SJCRH30 (cell line): ENCODE measurements around the gene VAMP7. TPM values are rescaled to one million over a fixed set of nuclear protein-coding genes. Genes with fewer than 3 reads are reported as not detected.
"Not testable (repeated sequence)": the region's sequence is repeated elsewhere in the genome, so short reads cannot be mapped to it uniquely, and the experiment has no call there.

Source experiments
- DNase-seq, 2 experiments: peaks; one replicate each; pipeline ENCODE4 v3.0.0-alpha.2; 2015 to 2020
- H3K27ac ChIP-seq: fragments of 250-450 bp; sonication (Bioruptor Pico); 2 replicates; pipeline ENCODE4 v1.5.1; 2020; ENCODE audit warnings: mild to moderate bottlenecking, moderate library complexity
- H3K27me3 ChIP-seq: fragments of 250-450 bp; sonication (Bioruptor Pico); 2 replicates; pipeline ENCODE4 v1.5.1; 2020; ENCODE audit warnings: mild to moderate bottlenecking, moderate library complexity
- H3K36me3 ChIP-seq: fragments of 250-450 bp; sonication (Bioruptor Pico); 2 replicates; pipeline ENCODE4 v1.5.1; 2020; ENCODE audit warnings: mild to moderate bottlenecking, moderate library complexity
- H3K4me1 ChIP-seq: fragments of 250-450 bp; sonication (Bioruptor Pico); 2 replicates; pipeline ENCODE4 v1.5.1; 2020; ENCODE audit warnings: mild to moderate bottlenecking, moderate library complexity
- H3K4me3 ChIP-seq: fragments of 250-450 bp; sonication (Bioruptor Pico); 2 replicates; pipeline ENCODE4 v1.5.1; 2020; ENCODE audit warnings: mild to moderate bottlenecking, moderate library complexity
- H3K9me3 ChIP-seq: fragments of 250-450 bp; sonication (Bioruptor Pico); replicated peaks from 2 replicates; pipeline ENCODE4 v1.5.1; 2020; ENCODE audit warnings: mild to moderate bottlenecking, moderate library complexity
- total RNA-seq: library from RNA; depleted of rRNA; stranded (reverse); fragments of >200 nt; shearing (Covaris generic); gene quantifications from 2 replicates; pipeline ENCODE4 v1.2.3, GENCODE V29; 2014; rRNA removed

The VAMP7 gene
- 31.6 and 34.4 TPM in 2 replicates for total RNA-seq

- no peaks in the 10 kb centered on the region for H3K27me3 ChIP-seq
- H3K27ac ChIP-seq: peak within 1 kb of the TSS; percentile 48
- H3K4me3 ChIP-seq: peak within 1 kb of the TSS; percentile 94
- no peaks in the 10 kb centered on the region for H3K9me3 ChIP-seq
- peak; percentile 86 to 89 for DNase-seq
- no peaks in the 10 kb centered on the region for H3K36me3 ChIP-seq
- H3K4me1 ChIP-seq: peaks cover 2% of the 10 kb centered on the region; the same call in 1 of the 2 replicates
These were observed at the start of gene VAMP7 for GRCh38 chrX:155881158-155881993. Gene VAMP7, plus strand, starts transcription at chrX:155881345. Its CDS starts 8,122 bp downstream, at chrX:155889467.

GRCh38 chrX:155841232-155841631, 39.9 kb upstream of the VAMP7 start:
- H3K36me3 ChIP-seq: no peaks in the 10 kb centered on the region
- H3K4me3 ChIP-seq: no peak overlapping the region
- H3K27me3 ChIP-seq: no peaks in the 10 kb centered on the region
- no peaks in the 10 kb centered on the region for H3K4me1 ChIP-seq
- H3K9me3 ChIP-seq: no peaks in the 10 kb centered on the region
- DNase-seq: no peak
- H3K27ac ChIP-seq: no peak overlapping the region

- not testable (repeated sequence) for H3K9me3 ChIP-seq, H3K4me1 ChIP-seq, H3K27me3 ChIP-seq, H3K27ac ChIP-seq, DNase-seq, H3K4me3 ChIP-seq, H3K36me3 ChIP-seq
These were observed 29.4 kb upstream of the VAMP7 start for GRCh38 chrX:155851786-155852185.

- Histone ChIP-seq H3K27me3 (no peaks in the 10 kb centered on the region), H3K36me3 (no peaks in the 10 kb centered on the region), H3K27ac (no peak overlapping the region), H3K4me1 (no peaks in the 10 kb centered on the region), H3K4me3 (no peak overlapping the region), H3K9me3 (no peaks in the 10 kb centered on the region)
- DNase-seq: peak; percentile 31 to 52
These were observed 23.6 kb upstream of the VAMP7 start for GRCh38 chrX:155857561-155857960.

- no peak overlapping the region for H3K4me3 ChIP-seq
- no peaks in the 10 kb centered on the region for H3K36me3 ChIP-seq
- DNase-seq: peak in 1 of 2 experiments; percentile 17
- H3K9me3 ChIP-seq: no peaks in the 10 kb centered on the region
- no peaks in the 10 kb centered on the region for H3K4me1 ChIP-seq
- H3K27ac ChIP-seq: no peak overlapping the region
- no peaks in the 10 kb centered on the region for H3K27me3 ChIP-seq
These were observed 16.5 kb upstream of the VAMP7 start for GRCh38 chrX:155864655-155865054.

GRCh38 chrX:155865193-155865592, 16.0 kb upstream of the VAMP7 start:
- Histone ChIP-seq H3K36me3 (no peaks in the 10 kb centered on the region), H3K27ac (no peak overlapping the region), H3K27me3 (no peaks in the 10 kb centered on the region), H3K4me1 (no peaks in the 10 kb centered on the region), H3K4me3 (no peak overlapping the region), H3K9me3 (no peaks in the 10 kb centered on the region)
- no peak for DNase-seq

- H3K36me3 ChIP-seq: no peaks in the 10 kb centered on the region
- no peak overlapping the region for H3K4me3 ChIP-seq
- DNase-seq: no peak
- no peaks in the 10 kb centered on the region for H3K27me3 ChIP-seq
- H3K9me3 ChIP-seq: no peaks in the 10 kb centered on the region
- H3K4me1 ChIP-seq: no peaks in the 10 kb centered on the region
- no peak overlapping the region for H3K27ac ChIP-seq
These were observed 13.3 kb upstream of the VAMP7 start for GRCh38 chrX:155867821-155868220.

- H3K27me3 ChIP-seq: no peaks in the 10 kb centered on the region
- H3K4me1 ChIP-seq: no peaks in the 10 kb centered on the region
- no peak overlapping the region for H3K4me3 ChIP-seq
- no peak for DNase-seq
- H3K27ac ChIP-seq: no peak overlapping the region
- H3K9me3 ChIP-seq: no peaks in the 10 kb centered on the region
- H3K36me3 ChIP-seq: no peaks in the 10 kb centered on the region
These were observed 10.2 kb upstream of the VAMP7 start for GRCh38 chrX:155870958-155871357.

GRCh38 chrX:155871934-155872333, 9.2 kb upstream of the VAMP7 start:
- no peaks in the 10 kb centered on the region for H3K9me3 ChIP-seq
- no peak overlapping the region for H3K4me3 ChIP-seq
- no peaks in the 10 kb centered on the region for H3K36me3 ChIP-seq
- no peaks in the 10 kb centered on the region for H3K4me1 ChIP-seq
- no peak for DNase-seq
- H3K27ac ChIP-seq: no peak overlapping the region
- no peaks in the 10 kb centered on the region for H3K27me3 ChIP-seq

GRCh38 chrX:155873188-155873587, 8.0 kb upstream of the VAMP7 start:
- no peaks in the 10 kb centered on the region for H3K36me3 ChIP-seq
- H3K4me3 ChIP-seq: no peak overlapping the region
- no peaks in the 10 kb centered on the region for H3K4me1 ChIP-seq
- H3K9me3 ChIP-seq: no peaks in the 10 kb centered on the region
- H3K27me3 ChIP-seq: no peaks in the 10 kb centered on the region
- DNase-seq: no peak
- no peak overlapping the region for H3K27ac ChIP-seq

GRCh38 chrX:155874571-155875244, 6.4 kb upstream of the VAMP7 start:
- Histone ChIP-seq H3K4me1 (no peaks in the 10 kb centered on the region), H3K4me3 (peak overlapping the region; percentile 37), H3K9me3 (no peaks in the 10 kb centered on the region), H3K27ac (no peak overlapping the region), H3K27me3 (no peaks in the 10 kb centered on the region), H3K36me3 (no peaks in the 10 kb centered on the region)
- DNase-seq: peak; percentile 42 to 51

- Histone ChIP-seq H3K27ac (no peak overlapping the region), H3K9me3 (no peaks in the 10 kb centered on the region), H3K27me3 (no peaks in the 10 kb centered on the region), H3K36me3 (no peaks in the 10 kb centered on the region), H3K4me3 (no peak overlapping the region), H3K4me1 (no peaks in the 10 kb centered on the region; the same call in 1 of the 2 replicates)
- DNase-seq: no peak
These were observed 4.4 kb upstream of the VAMP7 start for GRCh38 chrX:155876704-155877103.

- H3K4me3 ChIP-seq: no peak overlapping the region
- no peak overlapping the region for H3K27ac ChIP-seq
These were observed 3.9 kb upstream of the VAMP7 start for GRCh38 chrX:155877288-155877687.

GRCh38 chrX:155880586-155881157, 473 bp upstream of the VAMP7 start:
- no peak overlapping the region for H3K27ac ChIP-seq
- no peaks in the 10 kb centered on the region for H3K36me3 ChIP-seq
- H3K9me3 ChIP-seq: no peaks in the 10 kb centered on the region
- no peaks in the 10 kb centered on the region for H3K27me3 ChIP-seq
- DNase-seq: peak in 1 of 2 experiments; percentile 19
- peaks cover 2% of the 10 kb centered on the region; the same call in 1 of the 2 replicates for H3K4me1 ChIP-seq
- peak overlapping the region; percentile 94 for H3K4me3 ChIP-seq

More at GRCh38 chrX:155877288-155877687, 3.9 kb upstream of the VAMP7 start:
- DNase-seq: no peak
- Histone ChIP-seq H3K9me3 (no peaks in the 10 kb centered on the region), H3K4me1 (peaks cover 2% of the 10 kb centered on the region; the same call in 1 of the 2 replicates), H3K27me3 (no peaks in the 10 kb centered on the region), H3K36me3 (no peaks in the 10 kb centered on the region)

- H3K4me3 ChIP-seq: no peak overlapping the region
- H3K27me3 ChIP-seq: no peaks in the 10 kb centered on the region
- H3K9me3 ChIP-seq: no peaks in the 10 kb centered on the region
- no peak overlapping the region for H3K27ac ChIP-seq
- no peaks in the 10 kb centered on the region for H3K36me3 ChIP-seq
- DNase-seq: no peak
- peaks cover 2% of the 10 kb centered on the region; the same call in 1 of the 2 replicates for H3K4me1 ChIP-seq
These were observed 5.3 kb downstream of the VAMP7 start for GRCh38 chrX:155886409-155886808.
